Measurements from ENCODE around the gene SLC35G6.
"Not testable (repeated sequence)": the region's sequence is repeated elsewhere in the genome, so short reads cannot be mapped to it uniquely, and the experiment has no call there.

Gene SLC35G6

DNA sequence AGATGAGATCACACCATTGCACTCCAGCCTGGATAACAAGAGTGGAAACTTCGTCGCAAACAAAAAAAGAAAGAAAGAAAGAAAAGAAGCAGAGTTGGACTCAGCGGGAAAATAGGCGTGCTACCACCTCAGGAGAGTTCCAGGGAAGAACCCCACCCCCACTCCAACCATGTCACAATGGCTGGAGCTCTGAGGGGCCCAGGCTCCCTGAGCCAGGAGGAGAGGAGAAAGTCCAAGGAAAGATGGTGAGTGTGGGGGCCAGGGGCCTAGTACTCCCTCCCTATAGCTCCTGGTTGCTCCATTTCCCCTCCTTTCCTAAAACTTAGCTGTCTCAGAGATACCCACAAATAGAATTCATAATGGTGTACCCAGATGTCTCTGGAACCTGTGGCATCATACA lies at the start of gene SLC35G6:
TSS of gene SLC35G6 (plus strand) at position 172 of the 400 bp plus-strand sequence. CDS start at position 243, 71 bp downstream.
- DNase-seq = not testable (repeated sequence)

DNA sequence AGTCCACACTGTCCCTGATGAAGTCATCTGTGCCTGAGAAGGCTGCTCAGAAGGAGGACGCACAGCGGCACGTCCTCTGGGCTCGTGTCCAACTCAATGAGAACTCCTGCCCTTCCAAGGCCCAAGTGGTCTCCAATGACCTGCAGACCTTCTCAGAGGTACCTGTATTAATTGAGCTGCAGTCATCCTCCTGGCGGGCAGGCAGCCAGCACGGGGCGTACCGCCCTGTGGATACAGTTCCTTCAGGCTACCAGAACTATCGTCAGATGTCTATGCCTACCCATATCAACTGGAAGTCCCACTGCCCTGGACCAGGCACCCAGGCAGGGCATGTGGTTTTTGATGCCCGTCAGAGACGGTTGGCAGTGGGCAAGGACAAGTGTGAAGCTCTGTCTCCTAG lies 49.0 kb upstream of the SLC35G6 start:
- DNase-seq = no peak

DNA sequence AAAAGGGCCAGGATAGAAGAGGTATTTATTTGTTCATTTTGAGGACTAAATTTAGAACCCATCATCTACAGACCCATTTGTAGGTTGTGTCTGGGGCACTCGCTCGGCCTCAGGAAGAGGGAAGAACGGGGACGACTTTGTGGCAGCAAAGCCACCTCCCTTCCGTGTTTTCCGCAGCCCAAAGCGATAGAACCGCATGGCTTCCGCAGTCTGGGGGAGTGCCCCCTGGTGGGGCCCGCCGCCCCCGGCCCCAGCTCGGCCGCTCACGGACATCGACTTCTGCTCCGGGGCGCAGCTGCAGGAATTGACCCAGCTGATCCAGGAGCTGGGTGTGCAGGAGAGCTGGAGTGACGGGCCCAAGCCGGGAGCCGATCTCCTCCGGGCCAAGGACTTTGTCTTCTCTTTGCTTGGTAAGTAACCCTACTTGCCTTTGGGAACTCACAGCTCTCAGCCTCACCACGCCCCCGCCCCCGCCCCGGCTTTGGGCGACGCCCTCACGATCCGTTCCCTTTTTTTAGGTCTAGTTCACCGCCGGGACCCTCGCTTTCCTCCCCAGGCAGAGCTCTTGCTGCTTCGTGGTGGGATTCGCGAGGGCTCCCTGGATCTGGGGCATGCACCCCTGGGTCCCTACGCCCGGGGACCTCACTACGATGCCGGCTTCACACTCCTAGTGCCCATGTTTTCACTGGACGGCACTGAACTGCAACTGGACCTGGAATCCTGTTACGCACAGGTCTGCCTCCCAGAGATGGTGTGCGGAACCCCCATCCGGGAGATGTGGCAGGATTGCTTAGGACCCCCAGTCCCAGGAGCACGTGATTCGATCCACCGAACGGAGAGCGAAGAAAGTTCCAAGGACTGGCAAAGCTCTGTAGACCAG lies 45.3 kb upstream of the SLC35G6 start:
- DNase-seq = peak; percentile 76

DNA sequence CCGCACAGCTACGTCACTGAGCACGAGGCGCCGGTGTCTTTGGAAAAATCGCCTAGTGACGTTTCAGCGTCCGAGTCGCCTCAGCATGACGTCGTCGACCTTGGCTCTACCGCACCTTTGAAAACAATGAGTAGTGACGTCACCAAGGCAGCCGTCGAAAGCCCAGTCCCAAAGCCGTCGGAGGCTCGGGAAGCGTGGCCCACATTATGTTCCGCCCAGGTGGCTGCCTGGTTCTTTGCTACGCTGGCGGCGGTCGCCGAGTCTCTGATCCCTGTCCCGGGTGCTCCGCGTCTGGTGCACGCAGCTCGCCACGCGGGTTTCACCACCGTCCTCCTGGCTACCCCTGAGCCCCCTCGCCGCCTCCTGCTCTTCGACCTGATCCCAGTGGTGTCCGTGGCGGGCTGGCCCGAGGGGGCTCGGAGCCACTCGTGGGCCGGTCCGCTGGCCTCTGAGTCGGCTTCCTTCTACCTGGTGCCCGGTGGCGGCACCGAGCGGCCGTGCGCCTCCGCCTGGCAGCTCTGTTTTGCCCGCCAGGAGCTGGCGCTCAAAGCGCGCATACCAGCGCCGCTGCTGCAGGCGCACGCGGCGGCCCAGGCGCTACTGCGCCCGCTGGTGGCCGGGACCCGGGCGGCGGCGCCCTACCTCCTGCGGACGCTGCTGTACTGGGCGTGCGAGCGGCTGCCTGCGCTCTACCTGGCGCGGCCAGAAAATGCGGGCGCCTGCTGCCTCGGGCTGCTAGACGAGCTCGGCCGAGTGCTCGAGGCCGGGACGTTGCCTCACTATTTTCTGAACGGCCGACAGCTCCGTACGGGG lies 44.5 kb upstream of the SLC35G6 start:
- DNase-seq = peak; percentile 88

DNA sequence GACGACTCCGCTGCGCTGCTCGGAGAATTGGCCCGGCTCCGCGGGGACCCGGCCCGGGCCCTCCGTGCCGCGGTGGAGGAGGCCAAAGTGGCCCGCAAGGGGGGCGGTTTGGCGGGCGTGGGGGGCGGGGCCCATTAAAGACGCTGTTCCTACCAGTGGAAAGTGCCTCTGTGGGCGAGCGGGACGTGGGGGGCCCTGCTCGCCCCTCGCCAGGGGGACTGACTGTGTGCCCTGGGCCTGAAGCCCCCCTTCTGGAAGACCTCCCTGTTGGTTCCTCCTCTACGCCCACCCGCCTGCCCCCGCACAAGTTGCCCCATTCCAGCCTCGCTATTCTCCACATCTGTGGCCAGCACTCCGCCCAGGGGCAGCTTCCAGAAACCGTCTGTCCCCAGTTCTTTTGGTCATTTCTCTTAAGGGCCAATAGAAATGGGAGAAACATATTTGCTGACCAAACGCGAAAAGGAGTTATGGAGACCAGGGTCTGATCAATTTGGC lies 43.8 kb upstream of the SLC35G6 start:
- no peak for DNase-seq

DNA sequence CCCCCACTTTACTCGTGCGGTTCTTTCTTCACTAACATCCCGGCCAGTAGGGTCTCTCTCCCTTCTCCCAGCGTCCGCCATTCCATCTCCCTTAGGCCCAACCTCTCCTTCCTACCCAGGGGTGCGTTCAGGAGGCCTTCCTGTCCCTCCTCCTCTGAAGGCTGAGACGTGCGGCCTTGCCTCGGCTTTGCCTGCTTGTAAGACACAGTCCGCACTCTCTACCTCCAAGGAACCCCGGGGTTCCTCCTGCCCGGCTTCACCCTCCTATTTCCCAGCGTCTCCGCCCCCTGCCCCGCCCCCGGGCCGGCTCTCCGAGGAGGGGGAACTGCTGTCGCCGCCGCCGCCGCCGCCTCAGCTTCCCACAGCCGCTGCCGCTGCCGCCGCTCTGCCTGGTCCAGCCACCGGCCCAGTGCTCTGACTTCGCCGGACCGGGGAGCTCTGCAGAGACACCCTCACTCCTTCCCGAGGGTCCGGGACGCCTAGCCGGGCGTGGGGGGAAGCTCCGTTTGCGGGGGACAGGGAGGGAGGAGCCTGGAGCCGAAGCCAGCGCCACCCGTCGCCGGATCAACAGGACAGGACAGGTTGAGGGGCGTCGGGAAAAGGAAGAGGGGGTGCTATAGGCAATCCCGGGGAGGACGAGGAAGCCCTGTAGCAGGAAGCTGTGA lies 43.2 kb upstream of the SLC35G6 start:
- DNase-seq = peak; percentile 68

DNA sequence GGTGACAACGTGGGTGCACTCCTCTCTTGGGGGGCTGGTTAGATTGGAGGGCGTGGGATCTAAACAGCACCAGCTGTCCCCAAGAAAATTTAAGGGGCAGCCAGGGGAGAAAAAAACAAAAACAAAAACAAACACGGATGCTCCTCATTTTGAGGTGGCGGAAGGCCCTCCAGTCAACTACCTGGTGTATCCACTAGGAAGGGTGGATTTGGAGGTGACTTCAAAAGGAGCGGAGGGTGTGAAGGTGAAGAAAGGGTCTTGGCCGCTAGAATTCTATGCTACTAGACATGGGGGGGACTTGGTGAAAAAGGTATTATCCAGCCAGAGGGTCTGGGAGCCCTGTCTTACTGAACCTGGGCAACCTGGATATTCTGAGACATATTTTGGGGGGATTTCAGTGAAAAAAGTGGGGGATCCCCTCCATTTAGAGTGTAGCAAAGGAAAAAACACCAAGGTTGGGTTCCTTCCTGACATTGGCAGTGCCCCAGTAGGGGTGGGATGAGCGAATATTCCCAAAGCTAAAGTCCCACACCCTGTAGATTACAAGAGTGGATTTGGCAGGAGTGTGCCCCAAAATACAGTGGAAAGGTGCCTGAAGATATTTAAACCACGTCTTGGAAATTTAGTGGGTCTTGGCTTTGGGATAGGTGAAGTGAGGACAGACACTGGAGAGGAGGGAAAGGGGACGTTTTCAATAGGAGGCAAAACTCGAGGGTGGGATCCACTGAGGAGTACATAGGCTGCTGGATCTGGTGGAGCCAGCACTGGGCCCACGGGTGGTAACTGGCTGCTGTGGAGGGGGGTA lies 42.4 kb upstream of the SLC35G6 start:
- DNase-seq = no peak

DNA sequence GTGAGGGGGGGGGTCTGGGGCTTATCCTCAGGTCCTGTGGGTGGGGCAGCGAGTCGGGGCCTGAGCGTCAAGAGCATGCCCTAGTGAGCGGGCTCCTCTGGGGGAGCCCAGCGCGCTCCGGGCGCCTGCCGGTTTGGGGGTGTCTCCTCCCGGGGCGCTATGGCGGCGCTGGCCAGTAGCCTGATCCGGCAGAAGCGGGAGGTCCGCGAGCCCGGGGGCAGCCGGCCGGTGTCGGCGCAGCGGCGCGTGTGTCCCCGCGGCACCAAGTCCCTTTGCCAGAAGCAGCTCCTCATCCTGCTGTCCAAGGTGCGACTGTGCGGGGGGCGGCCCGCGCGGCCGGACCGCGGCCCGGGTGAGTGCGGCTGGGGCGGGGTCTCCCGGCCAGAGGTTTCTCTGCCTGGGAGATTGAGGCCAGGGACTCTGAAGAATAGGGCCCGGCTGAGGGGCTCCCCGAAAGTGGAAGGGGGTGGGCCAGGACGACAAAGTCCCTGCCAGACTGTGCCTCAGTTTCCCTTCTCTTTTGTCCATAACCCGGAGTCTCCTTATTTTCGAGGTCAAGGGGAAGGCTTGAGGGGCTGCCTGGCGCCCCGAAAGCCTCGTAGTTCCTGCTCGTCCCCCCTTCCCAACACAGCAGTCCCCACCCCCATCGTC lies 41.7 kb upstream of the SLC35G6 start, which contains the start of gene FGF11:
TSS of gene FGF11 (plus strand) at position 51 of the 651 bp plus-strand sequence. CDS start at position 160, 109 bp downstream.
- DNase-seq = no peak

DNA sequence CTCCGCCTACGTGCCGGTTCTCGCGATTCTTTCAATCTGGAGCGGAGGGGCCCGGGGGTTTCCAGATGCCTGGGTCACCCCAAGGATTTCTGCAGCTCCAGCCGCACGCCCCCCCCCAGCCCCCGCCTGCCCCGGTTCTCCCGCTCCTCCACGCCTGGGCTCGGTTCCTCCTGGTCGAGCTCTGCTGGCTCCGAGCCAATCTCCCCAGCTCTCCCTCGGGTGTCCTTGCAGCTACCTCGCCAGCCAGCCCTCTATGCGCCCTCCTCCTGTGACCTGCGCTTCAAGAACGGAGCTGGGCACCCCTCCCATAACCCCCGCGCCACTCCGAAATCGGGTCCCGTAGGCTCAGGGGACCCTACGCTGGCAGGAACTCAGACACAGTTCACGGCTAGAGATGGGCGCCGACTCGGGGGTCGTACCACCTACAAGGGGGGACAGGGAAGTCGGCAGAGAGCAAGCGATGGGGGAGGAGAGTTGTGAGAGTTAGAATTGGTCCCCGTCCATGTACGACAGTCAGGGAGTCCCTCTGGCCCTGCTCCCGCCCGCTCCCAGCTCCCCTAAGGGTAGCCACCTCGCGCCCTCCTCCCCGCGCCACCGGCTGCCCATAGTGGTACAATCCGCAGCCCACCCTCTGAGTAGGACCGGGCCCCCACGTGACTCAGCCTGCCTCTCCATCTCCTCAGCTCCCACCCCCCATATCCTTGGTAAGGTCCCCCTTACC lies 41.0 kb upstream of the SLC35G6 start:
- peak; percentile 45 for DNase-seq

DNA sequence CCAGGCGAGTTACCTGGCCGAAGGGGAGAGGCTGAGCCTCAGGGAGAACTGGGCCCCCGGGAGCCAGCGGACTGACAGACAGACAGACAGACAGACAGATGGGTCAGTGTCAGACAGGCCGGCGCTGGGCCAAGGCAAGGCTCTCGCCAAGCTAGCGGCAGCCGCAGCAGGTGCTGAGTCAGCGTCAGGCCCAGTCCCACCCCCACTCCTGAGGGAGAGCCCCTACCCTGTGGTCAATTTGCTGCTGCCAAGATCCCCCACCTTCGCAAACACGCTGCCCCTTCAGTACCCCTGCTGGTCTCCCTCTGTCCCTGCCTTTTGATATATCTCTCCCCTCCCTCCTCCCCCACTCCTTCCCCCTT lies 40.4 kb upstream of the SLC35G6 start:
- DNase-seq = no peak

DNA sequence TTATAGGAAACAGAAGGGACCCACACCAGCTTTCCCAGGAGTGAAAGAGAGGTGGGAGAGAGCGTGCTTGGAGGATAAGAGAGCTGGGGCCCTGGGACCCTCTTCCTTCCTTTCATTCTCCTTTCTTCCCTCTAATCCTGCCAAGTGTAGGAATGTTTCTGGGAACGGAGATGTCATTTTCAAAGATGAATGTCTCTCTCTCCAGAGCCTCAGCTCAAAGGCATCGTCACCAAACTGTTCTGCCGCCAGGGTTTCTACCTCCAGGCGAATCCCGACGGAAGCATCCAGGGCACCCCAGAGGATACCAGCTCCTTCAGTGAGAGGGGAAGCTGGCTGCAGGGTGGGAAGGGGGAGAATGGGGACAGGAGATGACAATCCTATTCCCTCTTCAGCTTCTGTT lies 40.0 kb upstream of the SLC35G6 start:
- no peak for DNase-seq

DNA sequence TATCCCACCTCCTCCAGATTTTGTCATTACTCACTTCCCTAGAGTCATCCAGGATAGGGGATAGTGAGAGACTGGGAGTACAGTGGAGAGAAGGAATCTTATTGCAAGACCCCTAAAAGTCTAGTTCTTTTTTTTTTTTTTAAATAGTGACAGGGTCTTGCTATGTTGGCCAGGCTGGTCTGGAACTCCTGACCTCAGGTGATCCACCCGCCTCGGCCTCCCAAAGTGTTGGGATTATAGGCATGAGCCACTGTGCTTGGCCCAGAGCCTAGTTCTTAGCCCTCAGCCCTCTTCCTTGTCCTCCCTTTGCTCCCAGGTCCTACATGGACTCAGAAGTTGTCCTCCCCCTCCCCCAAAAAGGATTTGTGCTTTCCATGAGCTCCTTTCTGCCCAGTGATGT lies 39.1 kb upstream of the SLC35G6 start:
- no peak for DNase-seq

DNA sequence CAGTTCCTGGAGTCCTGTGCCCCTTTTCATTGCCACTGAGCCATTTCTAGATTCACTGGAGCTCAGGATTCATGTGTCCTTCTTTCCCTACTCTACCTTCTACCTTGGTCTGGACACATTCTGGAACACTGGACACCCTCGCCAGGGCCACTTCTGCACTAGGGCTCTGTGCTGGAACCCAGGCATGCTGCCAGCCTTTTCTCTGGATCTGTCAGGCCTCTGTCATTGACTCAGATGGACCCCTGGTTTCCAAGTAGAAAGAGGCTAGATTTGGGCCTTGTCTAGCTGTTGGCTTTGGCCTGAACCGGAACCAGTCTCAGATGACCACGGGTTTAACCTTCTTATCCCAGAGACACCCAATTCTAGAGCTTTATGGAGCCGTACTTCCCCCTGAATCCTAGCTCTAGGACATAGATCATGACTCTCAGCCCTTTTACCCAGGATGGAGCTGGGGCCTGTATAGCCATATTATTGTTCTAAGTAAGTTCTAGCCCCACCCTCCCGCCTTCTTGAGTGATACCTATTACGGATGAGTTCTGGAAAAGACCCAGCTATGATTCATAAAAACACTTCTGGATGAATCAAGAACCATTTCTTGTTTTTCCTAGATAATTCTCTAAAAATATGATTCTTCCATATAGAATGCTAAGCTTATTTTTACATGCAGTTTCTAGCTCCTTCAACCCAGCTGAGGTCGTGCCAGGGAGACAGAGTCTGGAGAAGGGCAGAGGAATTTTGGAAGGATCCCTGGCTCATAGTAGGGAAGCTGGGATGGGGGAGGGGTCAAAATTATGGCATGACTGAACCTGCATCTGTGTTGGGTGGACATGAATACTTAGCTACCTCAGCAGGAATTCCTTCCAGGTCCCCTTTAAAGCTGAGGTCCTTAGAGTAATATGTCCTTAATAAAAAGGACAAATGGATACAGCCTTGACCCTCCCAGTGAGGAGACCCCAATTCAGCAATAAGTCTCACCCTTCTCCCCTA lies 37.5 kb upstream of the SLC35G6 start:
- no peak for DNase-seq

DNA sequence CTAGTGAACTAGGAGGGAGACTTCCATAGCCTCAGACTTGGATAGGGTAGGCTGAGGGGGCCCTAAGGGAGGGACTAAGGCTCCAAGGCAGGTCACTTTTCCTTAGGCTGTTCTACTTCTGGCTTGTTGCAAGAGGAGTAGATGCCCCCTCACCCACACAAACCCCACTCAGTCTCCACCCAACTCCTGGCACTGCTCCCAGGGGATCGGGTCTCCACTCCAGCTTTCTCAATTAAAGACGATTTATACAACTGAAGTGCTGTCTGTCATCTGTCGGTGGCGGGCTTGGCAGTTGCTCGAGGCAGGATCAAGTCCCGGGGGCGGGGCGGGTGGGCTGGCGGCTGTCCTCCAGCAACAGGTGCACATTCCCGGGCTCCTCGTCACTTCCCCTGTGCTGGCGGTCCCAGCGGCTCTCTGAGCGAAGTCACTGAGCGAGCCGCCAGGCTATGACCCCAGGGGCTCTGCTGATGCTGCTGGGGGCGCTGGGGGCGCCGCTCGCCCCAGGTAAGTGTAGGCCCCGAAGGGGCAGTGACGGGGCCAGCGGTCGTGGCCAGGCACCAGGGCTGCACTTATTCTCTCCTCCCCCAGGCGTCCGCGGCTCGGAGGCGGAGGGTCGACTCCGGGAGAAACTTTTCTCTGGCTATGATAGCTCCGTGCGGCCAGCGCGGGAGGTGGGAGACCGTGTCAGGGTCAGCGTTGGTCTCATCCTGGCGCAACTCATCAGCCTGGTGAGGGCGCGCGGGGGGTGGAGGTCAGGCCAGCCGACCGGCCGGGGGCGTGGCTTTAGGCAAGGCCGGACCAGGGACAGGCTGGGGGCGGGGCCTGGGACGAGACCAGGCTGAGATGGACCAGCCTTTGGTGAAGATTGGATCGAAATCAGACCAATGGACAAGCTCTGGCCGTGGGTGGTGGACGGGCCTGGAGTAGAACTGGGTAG lies 36.3 kb upstream of the SLC35G6 start, which contains the start of gene CHRNB1:
TSS of gene CHRNB1 (plus strand) at position 380 of the 937 bp plus-strand sequence. CDS start at position 447, 67 bp downstream.
- no peak for DNase-seq

DNA sequence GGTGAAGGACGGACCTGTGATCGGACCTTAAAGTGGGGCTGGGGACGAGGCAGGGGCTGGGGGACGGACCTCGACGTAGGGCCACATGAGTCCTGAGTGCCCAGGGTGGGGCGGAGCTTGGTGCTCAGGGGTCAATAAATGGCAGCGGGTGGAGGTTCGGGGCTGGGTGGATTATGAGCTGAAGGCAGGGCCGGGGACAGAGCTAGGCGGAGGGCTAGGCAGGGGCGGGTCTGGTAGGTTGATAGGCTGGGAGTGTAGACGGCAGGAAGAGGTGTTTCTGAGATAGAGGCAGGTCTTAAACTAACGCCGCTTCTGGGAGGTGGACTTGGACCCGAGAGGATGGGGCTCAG lies 35.7 kb upstream of the SLC35G6 start:
- no peak for DNase-seq

DNA sequence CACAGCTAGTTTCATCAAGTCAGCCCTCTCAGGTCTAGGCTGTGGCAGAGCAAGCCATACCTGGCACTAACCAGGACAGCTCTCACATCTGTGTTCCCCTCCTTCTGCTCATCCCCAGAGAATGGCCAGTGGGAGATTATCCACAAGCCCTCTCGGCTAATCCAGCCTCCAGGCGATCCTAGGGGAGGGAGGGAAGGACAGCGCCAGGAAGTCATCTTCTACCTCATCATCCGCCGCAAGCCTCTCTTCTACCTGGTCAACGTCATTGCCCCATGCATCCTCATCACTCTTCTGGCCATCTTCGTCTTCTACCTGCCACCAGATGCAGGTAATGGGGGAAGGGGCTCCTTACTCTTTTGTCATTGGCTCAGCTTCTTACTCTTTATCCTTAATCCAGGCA lies 32.8 kb upstream of the SLC35G6 start:
- no peak for DNase-seq

DNA sequence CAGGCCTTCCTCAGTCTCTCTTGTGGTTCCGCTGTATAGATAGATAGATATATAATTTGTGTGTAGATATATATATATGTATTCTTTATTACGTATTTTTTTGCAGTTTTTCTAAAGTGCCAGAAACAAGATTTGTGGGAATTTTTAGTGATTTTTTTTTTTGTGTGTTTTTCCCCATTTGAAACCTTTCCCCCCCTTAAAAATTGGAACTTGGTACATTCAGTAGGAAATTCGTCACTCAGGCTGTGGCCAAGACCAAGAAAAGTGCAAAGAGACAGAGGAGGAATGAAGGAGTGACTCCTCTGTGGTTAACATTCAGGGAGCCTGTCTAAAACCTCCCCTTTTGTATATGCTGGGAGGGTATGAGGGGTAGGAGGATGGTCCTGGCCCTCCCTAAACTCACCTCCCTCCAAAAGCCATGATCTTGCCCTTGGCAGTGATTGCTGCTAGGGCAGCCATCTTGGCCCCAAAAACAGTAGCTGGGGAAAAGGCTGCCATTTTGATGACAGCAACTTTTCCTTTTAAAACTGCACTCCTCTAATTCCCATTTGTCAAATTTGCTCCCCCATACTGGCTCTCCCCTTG lies 21.2 kb upstream of the SLC35G6 start:
- no peak for DNase-seq
